Esophagus squamous epithelium (tissue), 4 donors: ENCODE data around the gene INVS.

Source experiments
- CTCF ChIP-seq, 6 experiments: fragments of 450-650 bp in 4 of 6; fragments of 200-600 bp in 2 of 6; sonication (generic) in 2 of 6; IDR thresholded peaks; one replicate each; pipeline ENCODE4 v1.5.1; 2016 to 2019; ENCODE audit warnings: antibody characterized with exemption in 6 of 6, mild to moderate bottlenecking in 4 of 6, moderate library complexity in 4 of 6
- POLR2A ChIP-seq, 4 donors: fragments of 450-650 bp; IDR thresholded peaks; one replicate each; pipeline ENCODE4 v1.6.1; 2017; ENCODE audit warnings: antibody characterized with exemption in 4 of 4, mild to moderate bottlenecking in 4 of 4, moderate library complexity in 3 of 4

GRCh38 chr9:100240512-100240911, 141.5 kb downstream of the INVS start:
- TF ChIP-seq CTCF (IDR thresholded peaks at IDR 0.05), result no peak
- TF ChIP-seq POLR2A (IDR thresholded peaks at IDR 0.05), result no peak
